Glomerular endothelial cell (primary cell): Measurements from ENCODE around the gene AMIGO1. TPM values are rescaled to one million over a fixed set of nuclear protein-coding genes. Genes with fewer than 3 reads are reported as not detected.

Source experiments
- DNase-seq: peaks from one replicate; pipeline ENCODE4 v3.0.0-alpha.2; 2011; ENCODE audit warnings: low read depth, low spot score; ENCODE audit errors: extremely low read depth
- total RNA-seq: library from RNA; depleted of rRNA; stranded (reverse); fragments of >200 nt; gene quantifications from 2 replicates; pipeline ENCODE4 v1.2.3, GENCODE V29; 2015

Gene AMIGO1
- total RNA-seq, 1 donor from 2014 or later = 0.64 TPM

- DNase-seq = no peak
These were observed 5.6 kb downstream of the AMIGO1 start for GRCh38 chr1:109503935-109504334.

DNA sequence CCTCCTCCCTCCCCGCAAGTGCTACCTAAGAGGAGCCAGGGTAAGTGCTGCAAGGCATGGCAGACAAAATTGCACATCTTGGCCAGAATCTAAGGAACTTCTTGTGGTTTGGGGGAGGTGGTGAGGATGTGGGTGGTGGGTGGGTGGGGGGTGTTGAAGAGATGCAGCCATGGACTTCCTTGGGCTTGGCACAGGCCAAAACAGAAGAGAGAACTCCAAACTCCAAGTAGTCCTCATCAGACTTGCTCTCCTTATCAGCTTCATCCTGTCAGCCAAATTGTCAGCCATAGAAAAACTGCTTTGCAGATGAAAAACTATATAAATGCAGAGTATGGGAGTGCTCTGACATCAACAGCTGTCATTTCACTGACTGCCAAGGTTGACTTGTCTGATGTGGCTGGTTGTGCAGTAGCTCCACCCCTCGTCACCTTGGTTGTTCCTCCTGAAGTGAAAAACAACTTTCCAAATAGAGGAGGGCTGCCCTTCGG, 7.1 kb downstream of the AMIGO1 start:
- no peak for DNase-seq

GRCh38 chr1:109501644-109502363, 7.7 kb downstream of the AMIGO1 start:
- DNase-seq = no peak

GRCh38 chr1:109500941-109501381, 8.6 kb downstream of the AMIGO1 start:
- DNase-seq = no peak

GRCh38 chr1:109499661-109500536, 9.6 kb downstream of the AMIGO1 start:
- DNase-seq = no peak

DNA sequence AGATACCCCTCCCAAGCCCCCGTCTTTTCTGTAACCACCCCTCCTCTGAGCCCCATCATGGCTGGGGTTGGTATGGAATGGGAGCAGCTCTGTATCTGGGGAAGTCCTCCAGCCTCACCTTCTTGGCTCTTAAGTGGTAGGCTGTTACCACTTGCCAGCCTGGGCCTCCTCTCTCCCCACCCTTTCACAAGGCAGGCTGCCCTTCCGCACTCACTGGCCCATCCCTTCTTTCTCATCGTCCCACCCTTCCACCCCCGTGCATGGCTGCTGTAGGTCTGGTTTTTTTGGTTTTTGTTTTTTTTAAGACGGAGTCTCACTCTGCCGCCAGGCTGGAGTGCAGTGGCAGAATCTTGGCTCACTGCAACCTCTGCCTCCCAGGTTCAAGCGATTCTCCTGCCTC, 10.4 kb downstream of the AMIGO1 start:
- DNase-seq = no peak

DNA sequence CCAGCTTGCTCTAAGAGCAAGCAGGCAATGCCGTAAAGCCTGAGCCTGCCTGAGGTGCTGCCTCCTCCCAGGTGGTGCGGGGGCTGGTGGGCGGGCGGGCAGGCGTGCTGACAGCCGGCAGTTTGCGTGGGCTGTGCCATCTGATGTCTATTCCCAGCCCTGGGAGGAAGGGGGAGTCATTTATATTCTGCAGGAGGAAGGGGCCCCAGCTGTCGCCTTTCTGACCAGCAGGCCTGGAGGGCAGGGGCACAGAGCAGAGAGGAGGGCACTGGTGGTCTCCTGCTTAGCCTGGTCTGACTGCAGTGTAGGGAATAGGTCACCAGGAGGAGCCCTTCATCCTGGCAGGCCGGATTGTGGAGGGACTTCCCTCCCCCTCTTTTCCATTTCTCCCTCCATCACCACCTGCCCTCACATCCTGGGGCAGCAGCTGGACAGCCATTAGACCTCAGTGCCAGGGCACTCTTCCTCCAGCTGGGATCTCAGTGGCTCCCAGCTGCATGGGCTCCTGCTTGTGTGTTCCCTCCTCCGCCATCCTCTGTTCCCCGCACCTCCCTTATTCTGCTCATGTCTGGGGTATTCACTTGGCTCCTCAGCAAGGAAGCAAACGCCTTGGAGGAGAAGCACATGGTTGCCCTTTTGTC, 11.2 kb downstream of the AMIGO1 start:
- DNase-seq = no peak

DNA sequence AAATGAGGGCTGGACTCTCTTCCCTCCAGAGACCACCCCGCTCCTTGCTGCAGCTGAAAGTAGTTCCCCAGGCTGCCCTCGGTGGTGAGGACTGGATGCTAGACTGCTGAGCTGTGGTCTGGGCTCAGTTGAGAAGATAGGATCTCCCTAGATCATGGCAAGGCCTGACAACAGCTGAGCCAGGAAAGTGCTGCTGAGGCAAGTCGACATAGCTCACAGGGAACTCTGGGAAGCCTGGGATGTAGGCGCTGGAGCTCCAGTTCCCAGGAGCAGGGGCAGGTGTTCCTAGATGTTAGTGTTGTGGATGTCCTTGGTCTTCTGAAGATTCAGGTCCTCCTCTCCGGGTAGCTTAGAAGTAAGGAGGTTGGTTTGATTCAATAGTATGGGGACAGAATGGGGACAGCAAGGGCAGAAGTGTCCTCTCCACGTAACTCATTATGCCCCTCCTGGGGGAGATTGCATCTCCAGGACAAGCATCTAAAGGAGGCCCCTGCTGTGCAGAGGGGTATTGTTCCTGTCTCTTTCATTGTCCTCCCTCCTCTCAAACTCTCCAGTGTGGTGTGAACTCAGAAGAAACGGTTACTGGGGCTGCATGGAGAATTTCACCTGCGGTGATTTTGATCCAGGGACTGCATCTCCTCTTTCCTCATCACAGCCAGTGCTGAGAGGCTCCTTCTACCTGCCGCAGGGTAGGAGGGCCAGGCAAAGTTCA, 11.9 kb downstream of the AMIGO1 start:
- no peak for DNase-seq

DNA sequence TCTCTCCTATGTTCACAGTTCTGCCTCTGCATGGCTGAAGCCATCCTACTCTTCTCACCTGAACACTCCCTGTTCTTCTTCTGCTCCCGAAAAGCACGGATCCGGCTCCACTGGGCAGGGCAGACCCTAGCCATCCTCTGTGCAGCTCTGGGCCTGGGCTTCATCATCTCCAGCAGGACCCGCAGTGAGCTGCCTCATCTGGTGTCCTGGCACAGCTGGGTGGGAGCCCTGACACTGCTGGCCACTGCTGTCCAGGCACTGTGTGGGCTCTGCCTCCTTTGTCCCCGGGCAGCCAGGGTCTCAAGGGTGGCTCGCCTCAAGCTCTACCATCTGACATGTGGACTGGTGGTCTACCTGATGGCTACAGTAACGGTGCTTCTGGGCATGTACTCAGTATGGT, 13.8 kb downstream of the AMIGO1 start:
- DNase-seq = no peak

DNA sequence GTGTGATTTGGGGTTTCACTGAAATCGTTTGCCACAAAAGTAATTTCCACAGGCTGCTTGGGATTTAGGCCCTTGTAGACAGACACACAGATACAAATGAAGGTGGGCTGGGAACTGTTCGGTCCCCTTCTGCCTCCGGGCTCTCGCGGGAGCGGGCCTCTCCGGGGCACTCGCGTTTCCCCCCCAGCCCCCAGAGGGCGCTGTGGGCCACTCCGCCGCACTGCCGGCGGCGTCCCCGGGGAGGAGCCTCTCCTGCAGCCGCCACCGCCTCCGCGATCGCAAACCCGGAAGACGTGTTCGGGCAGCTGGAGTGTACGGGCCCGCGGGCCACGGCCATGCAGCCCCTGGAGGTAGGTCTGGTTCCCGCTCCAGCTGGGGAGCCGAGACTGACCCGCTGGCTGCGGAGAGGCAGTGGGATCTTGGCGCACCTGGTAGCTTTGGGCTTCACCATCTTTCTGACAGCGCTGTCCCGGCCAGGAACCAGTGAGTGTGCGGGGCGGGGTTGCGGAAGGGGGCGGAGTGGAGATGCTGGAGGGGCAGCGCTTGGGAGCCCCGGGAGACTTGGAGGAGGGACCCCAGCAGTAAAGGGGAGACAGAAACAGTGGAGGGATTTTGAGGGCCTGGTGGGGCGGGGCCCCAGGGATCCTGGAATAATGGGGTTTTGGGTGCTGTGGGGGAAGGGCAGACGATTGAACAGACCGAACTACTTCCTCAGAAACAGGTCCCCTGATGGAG, 15.6 kb downstream of the AMIGO1 start, which contains the start of gene CYB561D1:
Gene CYB561D1, plus strand, starts transcription at position 290 of the 735 bp plus-strand sequence. Its CDS starts 46 bp downstream, at position 336.
- no peak for DNase-seq

DNA sequence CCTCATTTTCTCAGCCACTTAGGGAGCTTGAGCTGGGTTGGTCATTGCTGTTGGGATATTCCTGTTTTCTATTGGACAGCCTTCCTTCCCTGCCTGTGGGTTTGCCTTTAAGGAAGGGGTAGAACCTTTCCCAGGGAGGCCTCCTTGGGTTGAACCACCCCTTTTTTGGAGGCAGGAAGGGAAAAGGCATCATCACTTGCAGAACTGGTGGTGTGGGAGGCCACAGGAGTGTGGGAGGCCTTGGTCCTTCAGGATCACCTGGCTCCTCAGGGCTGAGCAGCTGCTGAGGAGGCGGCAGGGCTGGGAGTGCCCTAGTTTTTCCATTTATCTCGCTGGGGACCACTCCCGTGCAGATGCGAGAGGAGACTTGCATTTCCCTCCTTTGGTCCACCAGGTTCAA, 16.3 kb downstream of the AMIGO1 start:
- no peak for DNase-seq

- no peak for DNase-seq
These were observed 16.7 kb downstream of the AMIGO1 start for GRCh38 chr1:109492779-109493178.

DNA sequence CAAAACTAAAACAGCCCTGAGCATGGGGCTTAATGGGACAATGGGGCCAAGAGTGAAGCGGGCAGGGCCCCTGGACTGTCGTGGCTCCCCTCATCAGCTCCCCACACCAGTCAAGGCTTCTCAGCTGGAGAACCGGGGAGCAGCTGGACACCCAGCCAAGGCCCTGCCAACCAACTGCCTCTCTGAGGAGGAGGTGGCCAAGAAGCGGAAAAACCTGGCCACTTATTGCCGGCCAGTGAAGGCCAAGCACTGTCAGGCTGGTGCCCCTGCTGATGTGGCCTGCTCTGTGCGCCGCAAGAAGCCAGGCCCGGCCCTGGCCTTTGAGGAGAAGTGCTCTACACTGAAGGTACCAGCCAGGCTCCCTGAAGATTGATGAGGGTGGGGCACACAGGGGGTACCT, 18.2 kb downstream of the AMIGO1 start:
- DNase-seq = no peak

GRCh38 chr1:109490934-109491302, 18.6 kb downstream of the AMIGO1 start:
- no peak for DNase-seq

- no peak for DNase-seq
These were observed 19.2 kb downstream of the AMIGO1 start for GRCh38 chr1:109490029-109490933.

GRCh38 chr1:109488696-109489095, 20.8 kb downstream of the AMIGO1 start:
- no peak for DNase-seq

GRCh38 chr1:109488201-109488600, 21.3 kb downstream of the AMIGO1 start:
- DNase-seq = no peak

GRCh38 chr1:109487261-109487660, 22.3 kb downstream of the AMIGO1 start:
- DNase-seq = no peak

- DNase-seq = no peak
These were observed 24.5 kb downstream of the AMIGO1 start for GRCh38 chr1:109485001-109485400.
